IPS-18c (cell line): ENCODE measurements around the gene TMEM178A.
"Not testable (repeated sequence)": the region's sequence is repeated elsewhere in the genome, so short reads cannot be mapped to it uniquely, and the experiment has no call there.

Source experiments
- H3K4me3 ChIP-seq: 2 replicates; pipeline ENCODE4 v1.7.0; 2013; ENCODE audit warnings: low read depth, mild to moderate bottlenecking, low read length, moderate library complexity; ENCODE audit not compliant: insufficient read depth
- H3K9me3 ChIP-seq: one replicate; pipeline ENCODE4 v1.6.1; 2013; ENCODE audit warnings: mild to moderate bottlenecking, low read length, moderate library complexity; ENCODE audit not compliant: control insufficient read depth, insufficient read depth

Gene TMEM178A

GRCh38 chr2:39642051-39642718 lies 23.5 kb upstream of the TMEM178A start:
- Histone ChIP-seq H3K9me3 (no peaks in the 10 kb centered on the region), H3K4me3 (no peak overlapping the region)

GRCh38 chr2:39645826-39646225 lies 19.9 kb upstream of the TMEM178A start:
- Histone ChIP-seq H3K9me3 (no peaks in the 10 kb centered on the region), H3K4me3 (no peak overlapping the region)

- Histone ChIP-seq H3K4me3 (no peak overlapping the region), H3K9me3 (no peaks in the 10 kb centered on the region)
Measured at GRCh38 chr2:39646267-39646666, 19.4 kb upstream of the TMEM178A start.

- Histone ChIP-seq H3K4me3 (no peak overlapping the region), H3K9me3 (no peaks in the 10 kb centered on the region)
Measured at GRCh38 chr2:39647104-39647765, 18.5 kb upstream of the TMEM178A start.

GRCh38 chr2:39648580-39648979 lies 17.1 kb upstream of the TMEM178A start:
- H3K4me3 ChIP-seq = no peak overlapping the region

GRCh38 chr2:39649511-39649910 lies 16.2 kb upstream of the TMEM178A start:
- H3K4me3 ChIP-seq = no peak overlapping the region
- no peaks in the 10 kb centered on the region for H3K9me3 ChIP-seq

More at GRCh38 chr2:39648580-39648979, 17.1 kb upstream of the TMEM178A start:
- no peaks in the 10 kb centered on the region for H3K9me3 ChIP-seq

GRCh38 chr2:39650468-39650867 lies 15.2 kb upstream of the TMEM178A start:
- Histone ChIP-seq H3K9me3 (no peaks in the 10 kb centered on the region), H3K4me3 (no peak overlapping the region)

GRCh38 chr2:39656215-39656614 lies 9.5 kb upstream of the TMEM178A start:
- H3K9me3 ChIP-seq, H3K4me3 ChIP-seq: not testable (repeated sequence)

- no peaks in the 10 kb centered on the region for H3K9me3 ChIP-seq
- H3K4me3 ChIP-seq = no peak overlapping the region
Measured at GRCh38 chr2:39657287-39657937, 8.3 kb upstream of the TMEM178A start.

- H3K9me3 ChIP-seq = no peaks in the 10 kb centered on the region
- no peak overlapping the region for H3K4me3 ChIP-seq
Measured at GRCh38 chr2:39658371-39658770, 7.3 kb upstream of the TMEM178A start.

GRCh38 chr2:39659765-39660611 lies 5.7 kb upstream of the TMEM178A start:
- H3K9me3 ChIP-seq = no peaks in the 10 kb centered on the region
- H3K4me3 ChIP-seq = no peak overlapping the region

- H3K4me3 ChIP-seq = no peak overlapping the region
- no peaks in the 10 kb centered on the region for H3K9me3 ChIP-seq
Measured at GRCh38 chr2:39660612-39661236, 5.0 kb upstream of the TMEM178A start.

GRCh38 chr2:39661826-39662225 lies 3.9 kb upstream of the TMEM178A start:
- H3K4me3 ChIP-seq = no peak overlapping the region
- no peaks in the 10 kb centered on the region for H3K9me3 ChIP-seq

- H3K4me3 ChIP-seq = no peak overlapping the region
- no peaks in the 10 kb centered on the region for H3K9me3 ChIP-seq
Measured at GRCh38 chr2:39663187-39663930, 2.4 kb upstream of the TMEM178A start.

- Histone ChIP-seq H3K4me3 (no peak overlapping the region; the same call in 1 of the 2 replicates), H3K9me3 (no peaks in the 10 kb centered on the region)
Measured at GRCh38 chr2:39664232-39664887, 1.4 kb upstream of the TMEM178A start.
